A549 treated with AZD9567 at 1 μM for 4 hours (cell line): Measurements from ENCODE around the gene LRRC26. TPM values are rescaled to one million over a fixed set of nuclear protein-coding genes. Genes with fewer than 3 reads are reported as not detected.

Experiments used
- total RNA-seq: library from RNA; stranded (reverse); fragments of 200-300 nt; extraction: Qiagen RNA extraction; gene quantifications from 5 replicates; pipeline ENCODE4 v1.2.3, GENCODE V29; 2022; ENCODE audit not compliant: insufficient read depth

The LRRC26 gene, protein sequence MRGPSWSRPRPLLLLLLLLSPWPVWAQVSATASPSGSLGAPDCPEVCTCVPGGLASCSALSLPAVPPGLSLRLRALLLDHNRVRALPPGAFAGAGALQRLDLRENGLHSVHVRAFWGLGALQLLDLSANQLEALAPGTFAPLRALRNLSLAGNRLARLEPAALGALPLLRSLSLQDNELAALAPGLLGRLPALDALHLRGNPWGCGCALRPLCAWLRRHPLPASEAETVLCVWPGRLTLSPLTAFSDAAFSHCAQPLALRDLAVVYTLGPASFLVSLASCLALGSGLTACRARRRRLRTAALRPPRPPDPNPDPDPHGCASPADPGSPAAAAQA
- total RNA-seq, result 0.99 to 1.8 TPM (median 1.3 TPM) in 4 of 5 replicates, not detected in the other

GRCh38 chr9:137169896-137170358, at the start of gene LRRC26:
LRRC26 (minus strand) TSS chr9:137170051; CDS start chr9:137169943, 108 bp downstream.

DNA sequence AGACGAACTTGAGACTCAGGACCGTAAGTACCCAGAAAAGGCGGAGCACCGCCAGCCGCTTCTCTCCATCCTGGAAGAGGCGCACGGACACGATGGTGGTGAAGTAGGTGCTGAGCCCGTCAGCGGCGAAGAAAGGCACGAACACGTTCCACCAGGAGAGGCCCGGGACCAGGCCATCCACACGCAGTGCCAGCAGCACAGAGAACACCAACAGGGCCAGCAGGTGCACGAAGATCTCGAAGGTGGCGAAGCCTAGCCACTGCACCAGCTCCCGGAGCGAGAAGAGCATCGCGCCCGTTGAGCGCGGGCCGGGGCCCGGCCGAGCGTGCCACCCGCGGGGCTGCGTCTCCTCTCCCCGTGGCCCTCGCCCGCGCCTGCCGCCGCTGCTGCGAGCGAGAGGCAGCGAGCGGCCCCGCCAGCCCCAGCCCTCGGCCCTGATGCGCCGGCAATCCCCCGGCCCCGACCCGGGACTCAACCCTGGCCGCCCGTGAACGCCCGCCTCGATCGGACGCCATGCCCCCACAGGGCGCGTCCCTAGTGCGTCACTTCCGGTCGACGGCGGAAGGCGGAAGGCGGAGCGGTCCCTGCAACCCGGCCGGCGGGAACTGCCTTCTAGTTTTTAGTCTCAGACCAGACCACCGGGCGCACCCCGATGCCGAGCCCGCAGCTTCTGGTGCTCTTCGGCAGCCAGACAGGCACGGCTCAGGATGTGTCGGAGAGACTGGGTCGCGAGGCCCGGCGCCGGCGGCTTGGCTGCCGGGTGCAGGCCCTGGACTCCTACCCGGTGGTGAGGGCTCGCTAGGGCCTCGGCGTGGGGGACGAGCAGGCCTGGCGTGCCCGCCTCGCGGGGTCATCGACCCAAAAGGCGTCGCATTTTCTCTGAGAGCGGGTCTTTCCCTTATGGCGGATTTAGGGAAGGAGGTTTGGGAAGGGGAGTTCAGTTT, 35.5 kb upstream of the LRRC26 start, which contains the start of the genes NDOR1 and TMEM203:
Gene NDOR1 (plus strand): TSS at position 575 of the 944 bp plus-strand sequence. CDS start 78 bp downstream, at position 653.
Gene TMEM203 (minus strand): TSS at position 523 of the 944 bp plus-strand sequence. CDS start 234 bp downstream, at position 289.

GRCh38 chr9:137200311-137201204, 30.7 kb upstream of the LRRC26 start, which contains the start of gene TPRN:
TPRN (minus strand) TSS chr9:137200741; CDS start chr9:137200711, 30 bp downstream.

GRCh38 chr9:137188490-137189296, 18.8 kb upstream of the LRRC26 start, which contains the start of the genes ANAPC2 and SSNA1:
ANAPC2 (minus strand) TSS chr9:137188560; CDS start chr9:137188532, 28 bp downstream.
SSNA1 (plus strand) TSS chr9:137188676; CDS start chr9:137188727, 51 bp downstream.

GRCh38 chr9:137138722-137139467, 31.0 kb downstream of the LRRC26 start, which contains the start of gene GRIN1:
GRIN1 (plus strand) TSS chr9:137139154; CDS start chr9:137139487, 333 bp downstream.

Other genes with a start within 250 kb of the LRRC26 start
- 62.3 to 108 TPM (median 104 TPM) in 5 replicates for gene FBXW5, start 225.3 kb downstream of the LRRC26 start, total RNA-seq
- gene C8G, start 224.8 kb downstream of the LRRC26 start, total RNA-seq, result 1.0 to 1.7 TPM (median 1.3 TPM) in 4 of 5 replicates, not detected in the other
- 1.3 to 2.0 TPM (median 1.6 TPM) in 4 of 5 replicates, not detected in the other for gene LCN12, start 217.8 kb downstream of the LRRC26 start, total RNA-seq
- 0.14 to 0.73 TPM (median 0.66 TPM) in 4 of 5 replicates, not detected in the other for gene PTGDS, start 192.5 kb downstream of the LRRC26 start, total RNA-seq
- 0.02 to 0.14 TPM (median 0.10 TPM) in 4 of 5 replicates, not detected in the other for gene LCNL1, start 187.1 kb downstream of the LRRC26 start, total RNA-seq
- 24.8 to 86.1 TPM (median 80.8 TPM) in 5 replicates for gene PAXX, start 177.6 kb downstream of the LRRC26 start, total RNA-seq
- 4.0 to 4.9 TPM (median 4.4 TPM) in 4 of 5 replicates, not detected in the other for gene CLIC3, start 173.5 kb downstream of the LRRC26 start, total RNA-seq
- gene ABCA2, start 141.8 kb downstream of the LRRC26 start, total RNA-seq, result 20.0 to 29.5 TPM (median 27.5 TPM) in 5 replicates
- 0.03 to 0.09 TPM (median 0.03 TPM) in 4 of 5 replicates, not detected in the other for gene FUT7, start 138.0 kb downstream of the LRRC26 start, total RNA-seq
- 49.4 to 88.3 TPM (median 87.7 TPM) in 5 replicates for gene NPDC1, start 123.9 kb downstream of the LRRC26 start, total RNA-seq
- gene ENTPD2, start 116.0 kb downstream of the LRRC26 start, total RNA-seq, result 1.4 to 3.0 TPM (median 2.6 TPM) in 5 replicates
- 14.9 to 28.4 TPM (median 24.6 TPM) in 5 replicates for gene SAPCD2, start 99.5 kb downstream of the LRRC26 start, total RNA-seq
- gene UAP1L1, start 92.5 kb downstream of the LRRC26 start, total RNA-seq, result 9.8 to 16.4 TPM (median 11.7 TPM) in 5 replicates
- gene MAN1B1, start 83.1 kb downstream of the LRRC26 start, total RNA-seq, result 40.8 to 56.5 TPM (median 52.7 TPM) in 5 replicates
- 65.1 to 122 TPM (median 115 TPM) in 5 replicates for gene DPP7, start 55.3 kb downstream of the LRRC26 start, total RNA-seq
- gene GRIN1, start 30.9 kb downstream of the LRRC26 start, total RNA-seq, result 0.19 to 0.95 TPM (median 0.29 TPM) in 4 of 5 replicates, not detected in the other
- not detected in 5 replicates for gene TMEM210, start 2.0 kb upstream of the LRRC26 start, total RNA-seq
- 23.3 to 39.2 TPM (median 38.3 TPM) in 5 replicates for gene ANAPC2, start 18.5 kb upstream of the LRRC26 start, total RNA-seq
- gene SSNA1, start 18.6 kb upstream of the LRRC26 start, total RNA-seq, result 119 to 158 TPM (median 150 TPM) in 5 replicates
- 9.3 to 14.1 TPM (median 12.9 TPM) in 5 replicates for gene TPRN, start 30.7 kb upstream of the LRRC26 start, total RNA-seq
- 32.0 to 48.4 TPM (median 46.4 TPM) in 5 replicates for gene TMEM203, start 35.6 kb upstream of the LRRC26 start, total RNA-seq
- gene NDOR1, start 35.6 kb upstream of the LRRC26 start, total RNA-seq, result 10.9 to 20.2 TPM (median 20.0 TPM) in 5 replicates
- gene RNF208, start 52.2 kb upstream of the LRRC26 start, total RNA-seq, result 1.7 to 2.3 TPM (median 1.8 TPM) in 4 of 5 replicates, not detected in the other
- gene CYSRT1, start 55.1 kb upstream of the LRRC26 start, total RNA-seq, result 1.7 to 4.2 TPM (median 3.2 TPM) in 5 replicates
- gene RNF224, start 57.5 kb upstream of the LRRC26 start, total RNA-seq, result 0.17 to 0.29 TPM (median 0.22 TPM) in 4 of 5 replicates, not detected in the other
- 0.06 to 0.14 TPM (median 0.10 TPM) in 4 of 5 replicates, not detected in the other for gene SLC34A3, start 60.9 kb upstream of the LRRC26 start, total RNA-seq
- gene TUBB4B, start 71.2 kb upstream of the LRRC26 start, total RNA-seq, result 802 to 950 TPM (median 862 TPM) in 5 replicates
- gene STPG3, start 81.2 kb upstream of the LRRC26 start, total RNA-seq, result not detected in 5 replicates
- gene NELFB, start 85.3 kb upstream of the LRRC26 start, total RNA-seq, result 48.5 to 62.6 TPM (median 57.4 TPM) in 5 replicates
- gene TOR4A, start 107.7 kb upstream of the LRRC26 start, total RNA-seq, result 15.9 to 26.2 TPM (median 25.4 TPM) in 5 replicates
- 3.9 to 6.3 TPM (median 4.6 TPM) in 5 replicates for gene NRARP, start 132.2 kb upstream of the LRRC26 start, total RNA-seq